Panc1 (cell line): Measurements from ENCODE around the gene PLB1. TPM values are rescaled to one million over a fixed set of nuclear protein-coding genes. Genes with fewer than 3 reads are reported as not detected.

Experiments
- ATAC-seq: fragments of 200-7000 bp; cut with Tn5 transposase; 2 replicates; pipeline ENCODE4 v1.9.1; 2020; ENCODE audit warnings: mild to moderate bottlenecking, moderate library complexity
- BruUV-seq: library from RNA; stranded (reverse); fragments of 400-500 nt; replicated peaks from 2 replicates; lab custom pipeline; 2021; lab: Mats Ljungman, UMichigan
- CTCF ChIA-PET: fragments of 300-600 bp; sonication (Branson Sonifier 250); formaldehyde crosslinking; loops from one replicate; lab custom pipeline; 2022; ENCODE audit warnings: antibody characterized with exemption; lab: Charles Lee
- POLR2A ChIA-PET: fragments of 300-600 bp; sonication (Branson Sonifier 250); formaldehyde crosslinking; loops from one replicate; lab custom pipeline; 2022; ENCODE audit warnings: antibody characterized with exemption; lab: Charles Lee
- DNase-seq: peaks from one replicate; pipeline ENCODE4 v3.0.0-alpha.2; 2010; ENCODE audit warnings: low read depth, low spot score
- H3K27ac ChIP-seq: 2 replicates; pipeline ENCODE4 v1.5.1; 2011; ENCODE audit warnings: mild to moderate bottlenecking, low read length, inconsistent platforms
- H3K27me3 ChIP-seq: fragments of 200-500 bp; sonication (Bioruptor generic); 2 replicates; pipeline ENCODE4 v1.6.0; 2014; ENCODE audit warnings: low read length, inconsistent platforms; ENCODE audit not compliant: control insufficient read depth, insufficient read depth
- H3K36me3 ChIP-seq: fragments of 200-500 bp; sonication (Bioruptor generic); 2 replicates; pipeline ENCODE4 v1.5.1; 2014; ENCODE audit warnings: inconsistent platforms, mild to moderate bottlenecking, low read length, moderate library complexity; ENCODE audit not compliant: control insufficient read depth, insufficient read depth
- H3K4me1 ChIP-seq: 2 replicates; pipeline ENCODE4 v1.5.1; 2011; ENCODE audit warnings: inconsistent platforms, mild to moderate bottlenecking, low read length, moderate library complexity; ENCODE audit not compliant: control insufficient read depth, insufficient read depth
- H3K4me3 ChIP-seq, 2 experiments: 2 replicates each; pipeline ENCODE4 v1.5.1; 2011 to 2012; ENCODE audit warnings: low read depth in 2 of 2, low read length in 2 of 2, mild to moderate bottlenecking in 2 of 2, inconsistent platforms in 1 of 2, moderate library complexity in 1 of 2
- H3K9me3 ChIP-seq: fragments of 200-500 bp; sonication (Bioruptor generic); 2 replicates; pipeline ENCODE4 v1.5.1; 2014; ENCODE audit warnings: low read depth, mild to moderate bottlenecking, inconsistent platforms, low read length, moderate library complexity; ENCODE audit not compliant: control insufficient read depth, insufficient read depth
- POLR2AphosphoS5 ChIP-seq: IDR thresholded peaks from 2 replicates; pipeline ENCODE4 v1.6.1; 2012; ENCODE audit warnings: mild to moderate bottlenecking, low read depth, low read length, moderate library complexity
- SIN3A ChIP-seq: IDR thresholded peaks from 2 replicates; pipeline ENCODE4 v1.6.1; 2012; ENCODE audit warnings: low read depth, mild to moderate bottlenecking, low read length, moderate library complexity, borderline replicate concordance; ENCODE audit not compliant: insufficient read depth
- TCF7L2 ChIP-seq: IDR thresholded peaks from 2 replicates; pipeline ENCODE4 v1.6.1; 2011; ENCODE audit warnings: mild to moderate bottlenecking, low read depth, low read length, inconsistent platforms
- in situ Hi-C: cut with HindIII; loops from 2 replicates; pipeline ENCODE4 v1.10.0; 2016; ENCODE audit warnings: low sequenced_read_pairs, low pct_unique_long_range_greater_than_20kb
- intact Hi-C: fragments of 100-400 bp; cut with micrococcal nuclease; formaldehyde crosslinking; loops from one replicate; pipeline ENCODE4 v1.10.0; 2022; ENCODE audit not compliant: unreplicated experiment
- total RNA-seq: library from RNA; stranded (reverse); gene quantifications from one replicate; pipeline ENCODE4 v1.2.1, GENCODE V29; 2021; ENCODE audit not compliant: unreplicated experiment
- TF ChIP-seq, protein P1 (sequence below), 2 experiments: IDR thresholded peaks; 2 replicates each; pipeline ENCODE4 v1.6.1; 2011 to 2012; ENCODE audit warnings: low read depth in 2 of 2, control low read depth in 1 of 2, low read length in 1 of 2, mild to moderate bottlenecking in 1 of 2, moderate library complexity in 1 of 2; ENCODE audit not compliant: insufficient read depth in 1 of 2
- TF ChIP-seq, protein P2 (sequence below): fragments of 450-650 bp; IDR thresholded peaks from 2 replicates; pipeline ENCODE4 v1.5.1; 2017; ENCODE audit warnings: mild to moderate bottlenecking

PLB1 gene
- total RNA-seq, 1 experiment from 2014 or later: 0.80 TPM

DNA sequence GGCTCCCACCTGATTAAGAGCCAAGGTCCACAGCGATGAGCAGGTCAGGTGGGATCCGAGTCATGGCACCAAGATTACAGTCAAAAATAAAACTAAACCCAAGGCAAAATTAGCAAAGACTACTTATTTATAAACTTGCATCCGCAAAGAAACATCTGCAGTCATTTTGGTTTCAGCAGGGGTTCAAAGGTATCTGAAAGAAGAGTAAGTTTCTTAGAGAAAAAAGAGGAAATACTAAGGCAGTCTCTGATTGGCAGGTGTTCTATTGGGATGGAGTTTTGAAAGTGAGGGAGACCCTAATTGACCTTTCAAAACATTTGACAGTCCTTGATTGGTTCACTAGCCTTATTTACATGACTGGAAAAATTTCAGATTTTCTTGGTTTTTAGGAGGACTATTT, 11.0 kb upstream of the PLB1 start:
- ChIA-PET POLR2A (no interaction called here), CTCF (no interaction called here)
- Histone ChIP-seq H3K27ac (no peak overlapping the region), H3K4me3 (no peak overlapping the region), H3K27me3 (no peaks in the 10 kb centered on the region), H3K4me1 (no peaks in the 10 kb centered on the region), H3K9me3 (no peaks in the 10 kb centered on the region), H3K36me3 (no peaks in the 10 kb centered on the region)
- DNase-seq: no peak
- no peak for ATAC-seq
- no TSS peak for BruUV-seq
- TF ChIP-seq POLR2AphosphoS5 (no peak), TCF7L2 (no peak), SIN3A (no peak)
- TF ChIP-seq, protein P1, sequence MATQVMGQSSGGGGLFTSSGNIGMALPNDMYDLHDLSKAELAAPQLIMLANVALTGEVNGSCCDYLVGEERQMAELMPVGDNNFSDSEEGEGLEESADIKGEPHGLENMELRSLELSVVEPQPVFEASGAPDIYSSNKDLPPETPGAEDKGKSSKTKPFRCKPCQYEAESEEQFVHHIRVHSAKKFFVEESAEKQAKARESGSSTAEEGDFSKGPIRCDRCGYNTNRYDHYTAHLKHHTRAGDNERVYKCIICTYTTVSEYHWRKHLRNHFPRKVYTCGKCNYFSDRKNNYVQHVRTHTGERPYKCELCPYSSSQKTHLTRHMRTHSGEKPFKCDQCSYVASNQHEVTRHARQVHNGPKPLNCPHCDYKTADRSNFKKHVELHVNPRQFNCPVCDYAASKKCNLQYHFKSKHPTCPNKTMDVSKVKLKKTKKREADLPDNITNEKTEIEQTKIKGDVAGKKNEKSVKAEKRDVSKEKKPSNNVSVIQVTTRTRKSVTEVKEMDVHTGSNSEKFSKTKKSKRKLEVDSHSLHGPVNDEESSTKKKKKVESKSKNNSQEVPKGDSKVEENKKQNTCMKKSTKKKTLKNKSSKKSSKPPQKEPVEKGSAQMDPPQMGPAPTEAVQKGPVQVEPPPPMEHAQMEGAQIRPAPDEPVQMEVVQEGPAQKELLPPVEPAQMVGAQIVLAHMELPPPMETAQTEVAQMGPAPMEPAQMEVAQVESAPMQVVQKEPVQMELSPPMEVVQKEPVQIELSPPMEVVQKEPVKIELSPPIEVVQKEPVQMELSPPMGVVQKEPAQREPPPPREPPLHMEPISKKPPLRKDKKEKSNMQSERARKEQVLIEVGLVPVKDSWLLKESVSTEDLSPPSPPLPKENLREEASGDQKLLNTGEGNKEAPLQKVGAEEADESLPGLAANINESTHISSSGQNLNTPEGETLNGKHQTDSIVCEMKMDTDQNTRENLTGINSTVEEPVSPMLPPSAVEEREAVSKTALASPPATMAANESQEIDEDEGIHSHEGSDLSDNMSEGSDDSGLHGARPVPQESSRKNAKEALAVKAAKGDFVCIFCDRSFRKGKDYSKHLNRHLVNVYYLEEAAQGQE (IDR thresholded peaks at IDR 0.05; ENCODE audit: insufficient read depth in 1 of 2, low read depth in 2 of 2, low read length in 1 of 2): no peak
- TF ChIP-seq, protein P2, sequence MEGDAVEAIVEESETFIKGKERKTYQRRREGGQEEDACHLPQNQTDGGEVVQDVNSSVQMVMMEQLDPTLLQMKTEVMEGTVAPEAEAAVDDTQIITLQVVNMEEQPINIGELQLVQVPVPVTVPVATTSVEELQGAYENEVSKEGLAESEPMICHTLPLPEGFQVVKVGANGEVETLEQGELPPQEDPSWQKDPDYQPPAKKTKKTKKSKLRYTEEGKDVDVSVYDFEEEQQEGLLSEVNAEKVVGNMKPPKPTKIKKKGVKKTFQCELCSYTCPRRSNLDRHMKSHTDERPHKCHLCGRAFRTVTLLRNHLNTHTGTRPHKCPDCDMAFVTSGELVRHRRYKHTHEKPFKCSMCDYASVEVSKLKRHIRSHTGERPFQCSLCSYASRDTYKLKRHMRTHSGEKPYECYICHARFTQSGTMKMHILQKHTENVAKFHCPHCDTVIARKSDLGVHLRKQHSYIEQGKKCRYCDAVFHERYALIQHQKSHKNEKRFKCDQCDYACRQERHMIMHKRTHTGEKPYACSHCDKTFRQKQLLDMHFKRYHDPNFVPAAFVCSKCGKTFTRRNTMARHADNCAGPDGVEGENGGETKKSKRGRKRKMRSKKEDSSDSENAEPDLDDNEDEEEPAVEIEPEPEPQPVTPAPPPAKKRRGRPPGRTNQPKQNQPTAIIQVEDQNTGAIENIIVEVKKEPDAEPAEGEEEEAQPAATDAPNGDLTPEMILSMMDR: no peak
- in situ Hi-C loops (no loop called here), intact Hi-C loops (no loop called here)

DNA sequence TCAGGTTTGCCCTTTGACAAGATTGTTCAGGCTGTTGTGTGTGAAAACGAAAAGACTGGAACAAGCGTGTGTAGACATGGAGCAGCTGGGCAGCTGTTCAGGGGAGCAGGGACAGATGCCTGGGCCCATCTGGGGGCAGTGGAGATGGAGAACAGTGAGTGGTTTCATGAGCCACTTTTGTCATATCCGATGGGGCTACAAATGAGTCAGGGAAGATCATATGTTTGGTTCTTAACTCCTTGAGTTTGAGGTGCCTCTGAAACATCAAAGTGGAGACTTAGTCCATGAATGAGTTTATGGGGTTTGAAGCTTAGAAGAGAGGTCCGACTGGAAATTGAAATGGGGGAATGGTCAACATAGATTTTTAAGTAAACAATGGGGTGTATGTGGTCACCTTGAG, 9.3 kb upstream of the PLB1 start:
- Histone ChIP-seq H3K4me1 (no peaks in the 10 kb centered on the region), H3K9me3 (no peaks in the 10 kb centered on the region), H3K36me3 (no peaks in the 10 kb centered on the region), H3K27ac (no peak overlapping the region), H3K27me3 (no peaks in the 10 kb centered on the region), H3K4me3 (no peak overlapping the region)
- intact Hi-C loops: no loop called here
- BruUV-seq: no TSS peak
- ATAC-seq (no peak), DNase-seq (no peak)
- TF ChIP-seq, protein P1 (IDR thresholded peaks at IDR 0.05; ENCODE audit: insufficient read depth in 1 of 2, low read depth in 2 of 2, low read length in 1 of 2): no peak
- TF ChIP-seq, protein P2: no peak
- TF ChIP-seq POLR2AphosphoS5 (no peak), SIN3A (no peak), TCF7L2 (no peak)
- in situ Hi-C loops: no loop called here
- ChIA-PET CTCF (no interaction called here), POLR2A (no interaction called here)
